Islet precursor cell (in vitro differentiated cells): ENCODE data around the gene FUT3.

Experiments used
- DNase-seq: peaks from one replicate; pipeline ENCODE4 v3.0.0-alpha.2; 2018

Gene FUT3

GRCh38 chr19:5799247-5800241, 51.7 kb downstream of the FUT3 start:
- no peak for DNase-seq

- DNase-seq: no peak
Observed at GRCh38 chr19:5798244-5798643, 53.0 kb downstream of the FUT3 start.

DNA sequence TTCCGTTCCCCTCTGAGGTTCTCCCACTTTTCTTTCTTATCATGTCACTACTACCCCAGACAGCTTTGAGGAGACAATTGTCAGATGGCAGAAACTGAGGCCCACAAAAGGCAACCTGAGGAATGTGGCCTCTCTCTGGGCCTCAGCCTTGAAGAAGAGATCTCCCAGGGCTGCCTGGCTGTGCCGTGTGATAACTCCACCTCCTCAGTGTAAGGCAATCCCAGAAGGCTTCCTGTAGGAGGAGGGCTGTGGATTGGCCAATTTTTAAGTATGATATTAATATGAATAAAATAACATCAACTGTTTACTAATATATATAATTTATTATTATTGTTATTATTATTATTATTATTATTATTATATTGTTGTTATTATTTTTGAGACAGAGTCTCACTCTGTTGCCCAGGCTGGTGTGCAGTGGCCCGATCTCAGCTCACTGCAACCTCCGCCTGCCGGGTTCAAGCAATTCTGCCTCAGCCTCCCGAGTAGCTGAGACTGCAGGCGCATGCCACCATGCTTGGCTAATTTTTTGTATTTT, 55.8 kb downstream of the FUT3 start:
- DNase-seq: no peak

GRCh38 chr19:5793188-5793587, 58.1 kb downstream of the FUT3 start:
- no peak for DNase-seq
